PFSK-1 (cell line): ENCODE measurements around the gene IKZF3.

Experiments
- POLR2AphosphoS5 ChIP-seq: IDR thresholded peaks from 2 replicates; pipeline ENCODE4 v1.6.1; 2012; ENCODE audit warnings: low read depth, mild to moderate bottlenecking, control low read depth, low read length, moderate library complexity
- TF ChIP-seq, protein P1 (sequence below), 2 experiments: IDR thresholded peaks; 2 replicates each; pipeline versions ENCODE4 v1.6.1 to v1.8.0; 2011 to 2012; ENCODE audit warnings: low read depth in 2 of 2, low read length in 2 of 2, control low read depth in 1 of 2, inconsistent platforms in 1 of 2, mild to moderate bottlenecking in 1 of 2, moderate library complexity in 1 of 2; ENCODE audit not compliant: insufficient read depth in 1 of 2

GRCh38 chr17:39714234-39714633, 149.9 kb downstream of the IKZF3 start:
- TF ChIP-seq, protein P1, sequence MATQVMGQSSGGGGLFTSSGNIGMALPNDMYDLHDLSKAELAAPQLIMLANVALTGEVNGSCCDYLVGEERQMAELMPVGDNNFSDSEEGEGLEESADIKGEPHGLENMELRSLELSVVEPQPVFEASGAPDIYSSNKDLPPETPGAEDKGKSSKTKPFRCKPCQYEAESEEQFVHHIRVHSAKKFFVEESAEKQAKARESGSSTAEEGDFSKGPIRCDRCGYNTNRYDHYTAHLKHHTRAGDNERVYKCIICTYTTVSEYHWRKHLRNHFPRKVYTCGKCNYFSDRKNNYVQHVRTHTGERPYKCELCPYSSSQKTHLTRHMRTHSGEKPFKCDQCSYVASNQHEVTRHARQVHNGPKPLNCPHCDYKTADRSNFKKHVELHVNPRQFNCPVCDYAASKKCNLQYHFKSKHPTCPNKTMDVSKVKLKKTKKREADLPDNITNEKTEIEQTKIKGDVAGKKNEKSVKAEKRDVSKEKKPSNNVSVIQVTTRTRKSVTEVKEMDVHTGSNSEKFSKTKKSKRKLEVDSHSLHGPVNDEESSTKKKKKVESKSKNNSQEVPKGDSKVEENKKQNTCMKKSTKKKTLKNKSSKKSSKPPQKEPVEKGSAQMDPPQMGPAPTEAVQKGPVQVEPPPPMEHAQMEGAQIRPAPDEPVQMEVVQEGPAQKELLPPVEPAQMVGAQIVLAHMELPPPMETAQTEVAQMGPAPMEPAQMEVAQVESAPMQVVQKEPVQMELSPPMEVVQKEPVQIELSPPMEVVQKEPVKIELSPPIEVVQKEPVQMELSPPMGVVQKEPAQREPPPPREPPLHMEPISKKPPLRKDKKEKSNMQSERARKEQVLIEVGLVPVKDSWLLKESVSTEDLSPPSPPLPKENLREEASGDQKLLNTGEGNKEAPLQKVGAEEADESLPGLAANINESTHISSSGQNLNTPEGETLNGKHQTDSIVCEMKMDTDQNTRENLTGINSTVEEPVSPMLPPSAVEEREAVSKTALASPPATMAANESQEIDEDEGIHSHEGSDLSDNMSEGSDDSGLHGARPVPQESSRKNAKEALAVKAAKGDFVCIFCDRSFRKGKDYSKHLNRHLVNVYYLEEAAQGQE (IDR thresholded peaks at IDR 0.05; ENCODE audit: insufficient read depth in 1 of 2, low read depth in 2 of 2, low read length in 2 of 2): no peak
- no peak for TF ChIP-seq POLR2AphosphoS5
